H9 (cell line): ENCODE results near the gene FBXL7. TPM values are rescaled to one million over a fixed set of nuclear protein-coding genes. Genes with fewer than 3 reads are reported as not detected.

Experiments
- DNase-seq: peaks from one replicate; pipeline ENCODE4 v3.0.0-alpha.2; 2017
- H2AFZ ChIP-seq: one replicate; pipeline ENCODE4 v1.6.1; 2013; ENCODE audit warnings: mild to moderate bottlenecking, low read length, control low read depth, moderate library complexity
- H2AK5ac ChIP-seq: 2 replicates; pipeline ENCODE4 v1.6.1; 2013; ENCODE audit warnings: low read length, control low read depth, mixed read lengths; ENCODE audit not compliant: insufficient read length
- H2BK120ac ChIP-seq: one replicate; pipeline ENCODE4 v1.6.1; 2013; ENCODE audit warnings: low read depth, mild to moderate bottlenecking, low read length, control low read depth, inconsistent platforms; ENCODE audit not compliant: poor library complexity, severe bottlenecking
- H2BK12ac ChIP-seq: 2 replicates; pipeline ENCODE4 v1.6.1; 2013; ENCODE audit warnings: low read length, control low read depth, mixed read lengths, low read depth; ENCODE audit not compliant: insufficient read length
- H2BK15ac ChIP-seq: 2 replicates; pipeline ENCODE4 v1.6.1; 2013; ENCODE audit warnings: low read depth, low read length, control low read depth
- H2BK20ac ChIP-seq: one replicate; pipeline ENCODE4 v1.6.1; 2013; ENCODE audit warnings: low read depth, mild to moderate bottlenecking, low read length, control low read depth, inconsistent platforms; ENCODE audit not compliant: poor library complexity, severe bottlenecking
- H2BK5ac ChIP-seq: 2 replicates; pipeline ENCODE4 v1.6.1; 2013; ENCODE audit warnings: low read length, control low read depth, mixed read lengths; ENCODE audit not compliant: insufficient read length
- H3K14ac ChIP-seq: 2 replicates; pipeline ENCODE4 v1.6.1; 2013; ENCODE audit warnings: low read length, control low read depth; ENCODE audit not compliant: insufficient read depth
- H3K18ac ChIP-seq: 2 replicates; pipeline ENCODE4 v1.6.1; 2013; ENCODE audit warnings: low read depth, mild to moderate bottlenecking, mixed read lengths, low read length, control low read depth; ENCODE audit not compliant: insufficient read length
- H3K23ac ChIP-seq: 2 replicates; pipeline ENCODE4 v1.6.1; 2013; ENCODE audit warnings: low read length, control low read depth, mixed read lengths, low read depth; ENCODE audit not compliant: insufficient read length
- H3K23me2 ChIP-seq: 2 replicates; pipeline ENCODE4 v1.6.1; 2013; ENCODE audit warnings: low read depth, mild to moderate bottlenecking, mixed read lengths, low read length, control low read depth; ENCODE audit not compliant: insufficient read length, poor library complexity, severe bottlenecking
- H3K27ac ChIP-seq: 2 replicates; pipeline ENCODE4 v1.5.1; 2013; ENCODE audit warnings: low read length, control low read depth, mixed read lengths, low read depth; ENCODE audit not compliant: insufficient read length
- H3K27me3 ChIP-seq: 2 replicates; pipeline ENCODE4 v1.6.1; 2013; ENCODE audit warnings: low read length, control low read depth, inconsistent platforms; ENCODE audit not compliant: insufficient read depth
- H3K4ac ChIP-seq: 2 replicates; pipeline ENCODE4 v1.6.1; 2013; ENCODE audit warnings: low read depth, mild to moderate bottlenecking, control low read depth, inconsistent platforms, low read length, moderate library complexity
- H3K4me1 ChIP-seq: 2 replicates; pipeline ENCODE4 v1.6.1; 2013; ENCODE audit warnings: low read length, control low read depth, inconsistent platforms; ENCODE audit not compliant: insufficient read depth
- H3K4me2 ChIP-seq: 2 replicates; pipeline ENCODE4 v1.6.1; 2013; ENCODE audit warnings: low read length, control low read depth, mixed read lengths; ENCODE audit not compliant: insufficient read length, insufficient read depth
- H3K56ac ChIP-seq: 2 replicates; pipeline ENCODE4 v1.6.1; 2013; ENCODE audit warnings: low read depth, mild to moderate bottlenecking, mixed read lengths, low read length, control low read depth; ENCODE audit not compliant: insufficient read length
- H3K79me1 ChIP-seq: 2 replicates; pipeline ENCODE4 v1.6.1; 2013; ENCODE audit warnings: low read depth, mild to moderate bottlenecking, moderate library complexity, low read length, control low read depth, inconsistent platforms; ENCODE audit not compliant: insufficient read depth, poor library complexity, severe bottlenecking
- H3K79me2 ChIP-seq: 2 replicates; pipeline ENCODE4 v1.6.1; 2013; ENCODE audit warnings: low read length, control low read depth, inconsistent platforms; ENCODE audit not compliant: insufficient read depth
- H3K9ac ChIP-seq: 2 replicates; pipeline ENCODE4 v1.6.1; 2013; ENCODE audit warnings: low read length, control low read depth, mixed read lengths; ENCODE audit not compliant: insufficient read length; ENCODE audit errors: extremely low read depth
- H3K9me3 ChIP-seq: one replicate; pipeline ENCODE4 v1.6.1; 2013; ENCODE audit warnings: low read depth, low read length, inconsistent platforms; ENCODE audit not compliant: control insufficient read depth
- H3T11ph ChIP-seq: one replicate; pipeline ENCODE4 v1.6.1; 2013; ENCODE audit warnings: mild to moderate bottlenecking, low read length, control low read depth, inconsistent platforms
- H4K20me1 ChIP-seq: one replicate; pipeline ENCODE4 v1.6.1; 2013; ENCODE audit not compliant: control insufficient read depth, insufficient read length, insufficient read depth
- H4K5ac ChIP-seq: 2 replicates; pipeline ENCODE4 v1.6.1; 2013; ENCODE audit warnings: low read depth, mild to moderate bottlenecking, mixed read lengths, low read length, control low read depth; ENCODE audit not compliant: insufficient read length
- H4K8ac ChIP-seq: replicated peaks from 2 replicates; pipeline ENCODE4 v1.6.1; 2013; ENCODE audit warnings: low read length, control low read depth, mixed read lengths, low read depth; ENCODE audit not compliant: insufficient read length
- H4K91ac ChIP-seq: 2 replicates; pipeline ENCODE4 v1.6.1; 2013; ENCODE audit warnings: low read depth, mild to moderate bottlenecking, moderate library complexity, mixed read lengths, low read length, control low read depth; ENCODE audit not compliant: insufficient read length
- H3K27ac Mint-ChIP-seq, 3 experiments: 2 replicates in 2 of 3; 3 replicates in 1 of 3; pipeline ENCODE4 v1.8.0; 2020 to 2021; ENCODE audit warnings: mixed read lengths in 3 of 3, mild to moderate bottlenecking in 1 of 3, moderate library complexity in 1 of 3
- H3K27me3 Mint-ChIP-seq: 2 replicates; pipeline ENCODE4 v1.8.0; 2021; ENCODE audit warnings: low read depth, mild to moderate bottlenecking, moderate library complexity, mixed read lengths
- H3K36me3 Mint-ChIP-seq, 3 experiments: 2 replicates in 2 of 3; 3 replicates in 1 of 3; pipeline ENCODE4 v1.8.0; 2020 to 2021; ENCODE audit warnings: low read depth in 3 of 3, mixed read lengths in 3 of 3; ENCODE audit not compliant: insufficient read depth in 1 of 3
- H3K4me1 Mint-ChIP-seq, 2 experiments: 2 replicates each; pipeline ENCODE4 v1.8.0; 2020; ENCODE audit warnings: mixed read lengths in 2 of 2
- H3K4me3 Mint-ChIP-seq, 2 experiments: 2 replicates in 1 of 2; 3 replicates in 1 of 2; pipeline ENCODE4 v1.8.0; 2020 to 2021; ENCODE audit warnings: mild to moderate bottlenecking in 2 of 2, mixed read lengths in 2 of 2, moderate library complexity in 1 of 2
- H3K9me3 Mint-ChIP-seq, 2 experiments: 2 replicates in 1 of 2; 3 replicates in 1 of 2; pipeline ENCODE4 v1.8.0; 2020; ENCODE audit warnings: mild to moderate bottlenecking in 2 of 2, mixed read lengths in 2 of 2, moderate library complexity in 1 of 2
- WGBS: extraction: QIAGEN DNeasy Blood & Tissue Kit; methylation state at CpG from one replicate; pipeline ENCODE4 v1.1.7; 2013; ENCODE audit warnings: missing lambda C conversion rate, low lambda C conversion rate, mixed read lengths; ENCODE audit not compliant: insufficient read length; ENCODE audit errors: extremely low coverage; 5-methylcytosine and 5-hydroxymethylcytosine counted together
- total RNA-seq: library from RNA; stranded (reverse); gene quantifications from 2 replicates; pipeline ENCODE4 v1.2.1, GENCODE V29; 2021
- TF ChIP-seq, protein P1 (sequence below): fragments of 200-600 bp; sonication (generic); conservative IDR thresholded peaks from 3 replicates; pipeline ENCODE4 v1.8.0; 2021; ENCODE audit warnings: antibody characterized with exemption, mild to moderate bottlenecking

Gene FBXL7
- total RNA-seq, 1 experiment from 2014 or later: 14.6 TPM

DNA sequence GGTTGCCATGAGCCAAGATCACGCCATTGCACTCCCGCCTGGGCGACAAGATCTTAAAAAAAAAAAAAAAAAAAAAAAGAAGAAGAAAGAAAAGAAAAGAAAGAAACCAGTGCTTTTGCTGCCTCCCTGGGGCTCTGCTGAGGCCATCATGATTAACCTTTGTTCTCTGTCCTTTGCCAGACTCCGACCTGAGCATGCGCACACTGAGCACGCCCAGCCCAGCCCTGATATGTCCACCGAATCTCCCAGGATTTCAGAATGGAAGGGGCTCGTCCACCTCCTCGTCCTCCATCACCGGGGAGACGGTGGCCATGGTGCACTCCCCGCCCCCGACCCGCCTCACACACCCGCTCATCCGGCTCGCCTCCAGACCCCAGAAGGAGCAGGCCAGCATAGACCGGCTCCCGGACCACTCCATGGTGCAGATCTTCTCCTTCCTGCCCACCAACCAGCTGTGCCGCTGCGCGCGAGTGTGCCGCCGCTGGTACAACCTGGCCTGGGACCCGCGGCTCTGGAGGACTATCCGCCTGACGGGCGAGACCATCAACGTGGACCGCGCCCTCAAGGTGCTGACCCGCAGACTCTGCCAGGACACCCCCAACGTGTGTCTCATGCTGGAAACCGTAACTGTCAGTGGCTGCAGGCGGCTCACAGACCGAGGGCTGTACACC is 427.9 kb downstream of the FBXL7 start:
- Mint-ChIP-seq H3K9me3 (no peaks in the 10 kb centered on the region), H3K36me3 (peaks cover 0 to 4% (median 0%) of the 10 kb centered on the region in 3 experiments; a peak in 2 of 7 replicates), H3K4me1 (peaks cover 37 to 42% of the 10 kb centered on the region in 2 experiments), H3K27me3 (no peaks in the 10 kb centered on the region), H3K27ac (no peak overlapping the region), H3K4me3 (no peak overlapping the region)
- Histone ChIP-seq H4K8ac (no peak overlapping the region), H4K5ac (no peak overlapping the region), H3K56ac (no peak overlapping the region), H2AK5ac (no peak overlapping the region), H3K27me3 (no peaks in the 10 kb centered on the region), H4K20me1 (no peaks in the 10 kb centered on the region), H3T11ph (no peak overlapping the region), H3K4ac (no peak overlapping the region), H3K23ac (no peak overlapping the region), H3K4me2 (no peak overlapping the region), H2BK12ac (no peak overlapping the region), H3K27ac (no peak overlapping the region), H2BK20ac (no peak overlapping the region), H3K18ac (no peak overlapping the region), H3K9ac (no peak overlapping the region), H3K14ac (no peak overlapping the region), H3K23me2 (no peaks in the 10 kb centered on the region), H3K9me3 (no peaks in the 10 kb centered on the region), H3K79me1 (no peaks in the 10 kb centered on the region), H3K4me1 (no peaks in the 10 kb centered on the region), H2BK120ac (no peak overlapping the region), H3K79me2 (no peaks in the 10 kb centered on the region), H2BK5ac (no peak overlapping the region), H2AFZ (no peak overlapping the region), H2BK15ac (no peak overlapping the region), H4K91ac (no peak overlapping the region)
- no peak for DNase-seq
- WGBS: no CpG with 5 or more reads among the region's 38 CpGs
- TF ChIP-seq, protein P1, sequence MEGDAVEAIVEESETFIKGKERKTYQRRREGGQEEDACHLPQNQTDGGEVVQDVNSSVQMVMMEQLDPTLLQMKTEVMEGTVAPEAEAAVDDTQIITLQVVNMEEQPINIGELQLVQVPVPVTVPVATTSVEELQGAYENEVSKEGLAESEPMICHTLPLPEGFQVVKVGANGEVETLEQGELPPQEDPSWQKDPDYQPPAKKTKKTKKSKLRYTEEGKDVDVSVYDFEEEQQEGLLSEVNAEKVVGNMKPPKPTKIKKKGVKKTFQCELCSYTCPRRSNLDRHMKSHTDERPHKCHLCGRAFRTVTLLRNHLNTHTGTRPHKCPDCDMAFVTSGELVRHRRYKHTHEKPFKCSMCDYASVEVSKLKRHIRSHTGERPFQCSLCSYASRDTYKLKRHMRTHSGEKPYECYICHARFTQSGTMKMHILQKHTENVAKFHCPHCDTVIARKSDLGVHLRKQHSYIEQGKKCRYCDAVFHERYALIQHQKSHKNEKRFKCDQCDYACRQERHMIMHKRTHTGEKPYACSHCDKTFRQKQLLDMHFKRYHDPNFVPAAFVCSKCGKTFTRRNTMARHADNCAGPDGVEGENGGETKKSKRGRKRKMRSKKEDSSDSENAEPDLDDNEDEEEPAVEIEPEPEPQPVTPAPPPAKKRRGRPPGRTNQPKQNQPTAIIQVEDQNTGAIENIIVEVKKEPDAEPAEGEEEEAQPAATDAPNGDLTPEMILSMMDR: no peak
